Measurements from ENCODE around the gene AP4M1. TPM values are rescaled to one million over a fixed set of nuclear protein-coding genes. Genes with fewer than 3 reads are reported as not detected.

The AP4M1 gene
- total and polyA plus RNA-seq, 4 donors, result 3.3 to 5.5 (median 4.8) TPM

DNA sequence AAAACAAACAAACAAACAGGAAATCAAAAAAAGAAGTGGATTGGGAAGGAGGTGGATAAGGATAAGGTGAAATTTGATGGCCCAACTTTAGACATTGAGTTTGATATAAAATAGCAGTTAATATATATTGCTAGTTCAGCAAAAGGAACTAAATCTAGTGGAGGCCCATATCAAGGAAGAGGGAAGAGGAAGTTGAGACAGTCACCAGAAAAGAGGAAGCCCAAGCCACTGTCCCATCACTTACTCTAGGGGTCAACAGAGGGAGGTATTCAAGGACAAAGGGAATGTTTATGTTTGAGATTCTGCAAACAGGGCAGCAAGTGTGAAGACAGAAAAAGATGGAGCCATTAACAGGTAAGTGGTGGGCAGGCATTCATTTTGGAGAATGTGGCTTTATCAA, 51.0 kb downstream of the AP4M1 start:
- H3K4me1 ChIP-seq (ENCODE audit: control insufficient read depth in 4 of 4, insufficient read depth in 4 of 4, low read length in 3 of 4), result peaks cover 6 to 20% (median 12%) of the 10 kb centered on the region in 4 donors
- TF ChIP-seq SP1 (IDR thresholded peaks at IDR 0.05), result no peak
- TF ChIP-seq MAX (IDR thresholded peaks at IDR 0.05), result no peak
- no peak for TF ChIP-seq YY1 (IDR thresholded peaks at IDR 0.05)
- no peak for TF ChIP-seq HNF4A (conservative IDR thresholded peaks at IDR 0.05)
- TF ChIP-seq, protein P1, sequence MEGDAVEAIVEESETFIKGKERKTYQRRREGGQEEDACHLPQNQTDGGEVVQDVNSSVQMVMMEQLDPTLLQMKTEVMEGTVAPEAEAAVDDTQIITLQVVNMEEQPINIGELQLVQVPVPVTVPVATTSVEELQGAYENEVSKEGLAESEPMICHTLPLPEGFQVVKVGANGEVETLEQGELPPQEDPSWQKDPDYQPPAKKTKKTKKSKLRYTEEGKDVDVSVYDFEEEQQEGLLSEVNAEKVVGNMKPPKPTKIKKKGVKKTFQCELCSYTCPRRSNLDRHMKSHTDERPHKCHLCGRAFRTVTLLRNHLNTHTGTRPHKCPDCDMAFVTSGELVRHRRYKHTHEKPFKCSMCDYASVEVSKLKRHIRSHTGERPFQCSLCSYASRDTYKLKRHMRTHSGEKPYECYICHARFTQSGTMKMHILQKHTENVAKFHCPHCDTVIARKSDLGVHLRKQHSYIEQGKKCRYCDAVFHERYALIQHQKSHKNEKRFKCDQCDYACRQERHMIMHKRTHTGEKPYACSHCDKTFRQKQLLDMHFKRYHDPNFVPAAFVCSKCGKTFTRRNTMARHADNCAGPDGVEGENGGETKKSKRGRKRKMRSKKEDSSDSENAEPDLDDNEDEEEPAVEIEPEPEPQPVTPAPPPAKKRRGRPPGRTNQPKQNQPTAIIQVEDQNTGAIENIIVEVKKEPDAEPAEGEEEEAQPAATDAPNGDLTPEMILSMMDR (IDR thresholded peaks at IDR 0.05; ENCODE audit: low read depth, low read length, missing input control), result no peak
- TF ChIP-seq JUND (IDR thresholded peaks at IDR 0.05), result no peak
- no peak for TF ChIP-seq RAD21 (IDR thresholded peaks at IDR 0.05)
- TF ChIP-seq ATF3 (IDR thresholded peaks at IDR 0.05), result no peak
- TF ChIP-seq FOXA2 (IDR thresholded peaks at IDR 0.05), result no peak
- no peak for TF ChIP-seq FOXA1 (IDR thresholded peaks at IDR 0.05)
- TF ChIP-seq NR2F2 (IDR thresholded peaks at IDR 0.05), result no peak
- no peak for TF ChIP-seq TAF1 (conservative IDR thresholded peaks at IDR 0.05)
- H3K4me3 ChIP-seq (ENCODE audit: low read depth in 1 of 3, low read length in 3 of 3), result no peak overlapping the region
- no peaks in the 10 kb centered on the region for H3K9me3 ChIP-seq (ENCODE audit: control insufficient read depth in 4 of 4, low read length in 3 of 4)
- no peak overlapping the region for H3K27ac ChIP-seq (ENCODE audit: low read depth in 1 of 2, low read length in 2 of 2)
- H3K36me3 ChIP-seq (ENCODE audit: control insufficient read depth in 4 of 4, insufficient read depth in 3 of 4, low read depth in 1 of 4, low read length in 3 of 4), result peaks cover 2 to 30% (median 11%) of the 10 kb centered on the region in 4 donors
- no peaks in the 10 kb centered on the region for H3K27me3 ChIP-seq (ENCODE audit: control insufficient read depth in 4 of 4, insufficient read depth in 4 of 4, low read length in 3 of 4)
- no peak overlapping the region for H3K9ac ChIP-seq (ENCODE audit: low read depth in 1 of 2, low read length in 2 of 2)
- DNase-seq (ENCODE audit: low spot score), result no peak

DNA sequence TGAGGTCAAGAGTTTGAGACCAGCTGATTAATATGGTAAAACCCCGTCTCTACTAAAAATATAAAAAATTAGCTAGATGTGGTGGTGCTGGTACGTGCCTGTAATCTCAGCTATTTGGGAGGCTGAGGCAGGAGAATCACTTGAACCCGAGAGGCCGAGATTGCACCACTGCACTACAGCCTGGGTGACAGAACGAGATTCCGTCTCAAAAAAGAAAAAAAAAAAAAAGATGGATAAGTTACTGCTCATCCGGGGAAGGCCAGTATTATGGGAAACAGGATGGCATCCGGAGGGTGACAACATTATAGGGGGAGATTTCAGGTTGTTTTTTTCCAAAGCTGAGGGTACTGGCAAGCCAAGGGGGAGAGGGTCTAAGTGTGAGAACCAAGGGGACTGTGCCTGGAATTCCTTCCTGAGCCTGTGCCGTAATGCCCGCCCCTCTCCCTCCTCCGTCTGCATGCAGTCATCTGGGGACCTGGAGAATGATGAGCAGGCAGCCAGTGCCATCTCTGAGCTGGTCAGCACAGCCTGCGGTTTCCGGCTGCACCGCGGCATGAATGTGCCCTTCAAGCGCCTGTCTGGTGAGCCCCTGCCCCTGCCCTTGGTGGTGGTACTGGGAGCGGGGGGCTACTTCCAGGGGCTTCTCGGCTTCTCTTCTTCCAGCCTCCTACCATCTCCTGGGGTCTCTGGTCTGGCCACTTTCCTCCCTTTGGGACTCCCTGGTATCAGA, 51.7 kb downstream of the AP4M1 start:
- no peak for TF ChIP-seq YY1 (IDR thresholded peaks at IDR 0.05)
- no peak for TF ChIP-seq GABPA (IDR thresholded peaks at IDR 0.05 in 1 of 2, conservative IDR thresholded peaks at IDR 0.05 in 1 of 2)
- TF ChIP-seq, protein P1 (IDR thresholded peaks at IDR 0.05; ENCODE audit: low read depth, low read length, missing input control), result no peak
- no peak for TF ChIP-seq REST (IDR thresholded peaks at IDR 0.05)
- no peak for TF ChIP-seq RXRA (IDR thresholded peaks at IDR 0.05)
- TF ChIP-seq FOXA1 (IDR thresholded peaks at IDR 0.05), result no peak
- no peak for TF ChIP-seq RAD21 (IDR thresholded peaks at IDR 0.05)
- TF ChIP-seq SP1 (IDR thresholded peaks at IDR 0.05), result no peak
- Histone ChIP-seq H3K36me3 (ENCODE audit: control insufficient read depth in 4 of 4, insufficient read depth in 3 of 4, low read depth in 1 of 4, low read length in 3 of 4) (peaks cover 2 to 30% (median 11%) of the 10 kb centered on the region in 4 donors), H3K9me3 (ENCODE audit: control insufficient read depth in 4 of 4, low read length in 3 of 4) (no peaks in the 10 kb centered on the region), H3K4me1 (ENCODE audit: control insufficient read depth in 4 of 4, insufficient read depth in 4 of 4, low read length in 3 of 4) (peaks cover 4 to 24% (median 15%) of the 10 kb centered on the region in 4 donors), H3K9ac (ENCODE audit: low read depth in 1 of 2, low read length in 2 of 2) (no peak overlapping the region), H3K4me3 (ENCODE audit: low read depth in 1 of 3, low read length in 3 of 3) (no peak overlapping the region), H3K27ac (ENCODE audit: low read depth in 1 of 2, low read length in 2 of 2) (no peak overlapping the region), H3K27me3 (ENCODE audit: control insufficient read depth in 4 of 4, insufficient read depth in 4 of 4, low read length in 3 of 4) (no peaks in the 10 kb centered on the region)
- DNase-seq (ENCODE audit: low spot score), result no peak
- 90% methylated on average over 18 of the region's 18 CpGs for WGBS
